ENCODE measurements around the gene OR14A2. TPM values are rescaled to one million over a fixed set of nuclear protein-coding genes. Genes with fewer than 3 reads are reported as not detected.

OR14A2 gene
- total RNA-seq, result not detected

GRCh38 chr1:247748041-247748440 lies at the start of gene OR14A2:
Gene OR14A2 (minus strand): TSS chr1:247748141.

DNA sequence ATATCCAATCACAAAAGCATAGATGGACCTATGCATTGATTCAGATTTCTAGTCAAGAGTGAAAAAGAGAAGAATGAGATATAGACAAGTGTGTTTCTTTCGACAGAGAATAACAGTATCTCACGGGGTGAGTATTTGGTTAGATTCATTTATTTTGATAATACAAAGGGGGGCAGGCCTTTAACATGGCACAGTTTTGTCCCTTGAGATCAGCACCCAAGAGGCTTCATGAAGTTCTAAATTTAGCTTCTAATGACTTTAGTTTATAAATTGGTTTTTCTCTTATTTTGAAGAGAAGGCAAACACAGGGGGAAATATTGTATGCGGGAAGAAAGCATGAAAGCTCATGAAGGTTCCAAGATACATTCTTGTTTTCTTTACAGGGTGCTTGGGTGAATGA lies 12.5 kb upstream of the OR14A2 start, which contains the start of gene OR1C1:
TSS of gene OR1C1 (minus strand) at position 101 of the 400 bp plus-strand sequence. CDS start 2,150 bp downstream, outside the sequence.

DNA sequence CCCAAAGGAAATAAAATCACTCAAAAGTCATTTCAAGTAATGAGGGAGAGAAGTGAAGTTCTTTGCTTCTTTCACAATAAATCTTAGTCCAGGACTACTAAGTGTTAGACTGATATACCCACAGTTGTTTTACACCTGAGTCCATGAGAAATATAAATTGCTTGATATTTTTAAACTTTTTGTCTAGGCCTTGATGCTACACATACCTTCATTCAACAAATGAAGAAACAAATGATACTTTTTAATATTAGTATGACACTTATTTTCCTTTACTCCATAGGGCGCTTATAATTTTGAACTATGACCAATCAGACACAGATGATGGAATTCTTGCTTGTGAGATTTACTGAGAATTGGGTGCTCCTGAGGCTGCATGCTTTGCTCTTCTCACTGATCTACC lies 9.6 kb downstream of the OR14A2 start, which contains the start of gene OR14K1:
TSS of gene OR14K1 (plus strand) at position 301 of the 400 bp plus-strand sequence. CDS start at position 301, 0 bp downstream.

GRCh38 chr1:247716546-247716945 lies 31.4 kb downstream of the OR14A2 start, which contains the start of gene OR6F1:
Gene OR6F1 (minus strand): TSS chr1:247716646. CDS start chr1:247712755, 3,891 bp downstream.

GRCh38 chr1:247679639-247680038 lies 68.3 kb downstream of the OR14A2 start, which contains the start of gene OR13G1:
Gene OR13G1 (minus strand): TSS chr1:247679739. CDS start chr1:247673041, 6,698 bp downstream.

Other genes with a start within 250 kb of the OR14A2 start
- gene OR2C3, start 211.7 kb downstream of the OR14A2 start, total RNA-seq, result not detected
- gene GCSAML, start 199.0 kb downstream of the OR14A2 start, total RNA-seq, result 0.82 TPM
- not detected for gene OR2G2, start 159.8 kb downstream of the OR14A2 start, total RNA-seq
- gene OR2G3, start 142.6 kb downstream of the OR14A2 start, total RNA-seq, result not detected
- gene OR13G1, start 68.4 kb downstream of the OR14A2 start, total RNA-seq, result not detected
- not detected for gene OR6F1, start 31.5 kb downstream of the OR14A2 start, total RNA-seq
- gene OR14K1, start 9.5 kb downstream of the OR14A2 start, total RNA-seq, result not detected
- gene OR1C1, start 12.4 kb upstream of the OR14A2 start, total RNA-seq, result not detected
- not detected for gene OR14A16, start 76.0 kb upstream of the OR14A2 start, total RNA-seq
- not detected for gene OR11L1, start 93.8 kb upstream of the OR14A2 start, total RNA-seq
- 7.0 TPM for gene TRIM58, start 109.0 kb upstream of the OR14A2 start, total RNA-seq
- gene OR2W3, start 147.4 kb upstream of the OR14A2 start, total RNA-seq, result 0.44 TPM
- gene OR2T8, start 172.1 kb upstream of the OR14A2 start, total RNA-seq, result not detected
- not detected for gene OR2AJ1, start 176.7 kb upstream of the OR14A2 start, total RNA-seq
- gene OR2L8, start 200.7 kb upstream of the OR14A2 start, total RNA-seq, result not detected
- gene OR2AK2, start 217.1 kb upstream of the OR14A2 start, total RNA-seq, result not detected

Data from camera-type eye (tissue), 1 donor.